Thoracic aorta (tissue), 2 donors: ENCODE data around the gene NR1I3. TPM values are rescaled to one million over a fixed set of nuclear protein-coding genes. Genes with fewer than 3 reads are reported as not detected.
A peak's percentile ranks its signal among the peaks of the same experiment; 100 is the strongest.
"Not testable (repeated sequence)": the region's sequence is repeated elsewhere in the genome, so short reads cannot be mapped to it uniquely, and the experiment has no call there.

Experiments
- ATAC-seq: fragments of 150-250 bp; one replicate; pipeline ENCODE4 v1.8.0; 2017; ENCODE audit warnings: low read depth; ENCODE audit not compliant: insufficient number of reproducible peaks, low FRiP score
- DNase-seq: peaks from one replicate; pipeline ENCODE4 v3.0.0-alpha.2; 2020; ENCODE audit warnings: low spot score
- H3K27ac ChIP-seq, 2 donors: fragments of 200-600 bp; sonication (generic); 1 replicate in 1 of 2; 2 replicates in 1 of 2; pipeline ENCODE4 v1.5.1; 2016; ENCODE audit warnings: mild to moderate bottlenecking in 2 of 2, moderate library complexity in 2 of 2
- H3K27me3 ChIP-seq: fragments of 200-600 bp; sonication (generic); replicated peaks from 2 replicates; pipeline ENCODE4 v1.6.0; 2016; ENCODE audit warnings: mild to moderate bottlenecking; ENCODE audit not compliant: insufficient read depth
- H3K36me3 ChIP-seq: fragments of 200-600 bp; sonication (generic); one replicate; pipeline ENCODE4 v1.5.1; 2016
- H3K4me1 ChIP-seq, 2 donors: fragments of 200-600 bp; sonication (generic); 1 replicate in 1 of 2; 2 replicates in 1 of 2; pipeline versions ENCODE4 v1.5.1 to v1.6.0; 2016; ENCODE audit warnings: low read depth in 2 of 2, mild to moderate bottlenecking in 1 of 2; ENCODE audit not compliant: control insufficient read depth in 1 of 2
- H3K4me3 ChIP-seq: fragments of 200-600 bp; sonication (generic); 2 replicates; pipeline ENCODE4 v1.5.1; 2016; ENCODE audit warnings: mild to moderate bottlenecking
- H3K9me3 ChIP-seq: fragments of 200-600 bp; sonication (generic); 2 replicates; pipeline ENCODE4 v1.5.1; 2016
- CTCF ChIP-seq: fragments of 200-600 bp; sonication (generic); IDR thresholded peaks from one replicate; pipeline ENCODE4 v1.5.1; 2019; ENCODE audit warnings: antibody characterized with exemption
- total RNA-seq, 2 donors: library from RNA; depleted of rRNA; stranded (reverse); fragments of >200 nt; gene quantifications; one replicate each; pipeline versions ENCODE4 v1.1.0 to v1.2.3, GENCODE V29; 2016

The NR1I3 gene
- total RNA-seq, 2 donors from 2014 or later: not detected

GRCh38 chr1:161258439-161259344 lies 20.7 kb upstream of the NR1I3 start, which contains the start of gene PCP4L1:
TSS of gene PCP4L1 (plus strand) at chr1:161258745. CDS start at chr1:161258975, 230 bp downstream.
- TF ChIP-seq CTCF: no peak
- no peaks in the 10 kb centered on the region for H3K36me3 ChIP-seq
- H3K4me3 ChIP-seq: peak within 1 kb of the TSS; percentile 63
- peaks cover 9% of the 10 kb centered on the region for H3K27me3 ChIP-seq
- H3K9me3 ChIP-seq: peaks cover 13% of the 10 kb centered on the region
- H3K27ac ChIP-seq: no peak within 1 kb of the TSS
- peaks cover 0 to 12% of the 10 kb centered on the region in 2 donors for H3K4me1 ChIP-seq
- DNase-seq (no peak), ATAC-seq (no peak)

GRCh38 chr1:161257109-161257508 lies 19.1 kb upstream of the NR1I3 start:
- DNase-seq, H3K36me3 ChIP-seq, H3K4me3 ChIP-seq, H3K27ac ChIP-seq, ATAC-seq, H3K27me3 ChIP-seq: not testable (repeated sequence)
- H3K4me1 ChIP-seq: peaks cover 0 to 12% of the 10 kb centered on the region in 2 donors
- H3K9me3 ChIP-seq: peaks cover 13% of the 10 kb centered on the region

GRCh38 chr1:161255955-161256520 lies 18.0 kb upstream of the NR1I3 start:
- H3K36me3 ChIP-seq, ATAC-seq, DNase-seq, H3K27ac ChIP-seq, H3K4me3 ChIP-seq, H3K27me3 ChIP-seq: not testable (repeated sequence)
- Histone ChIP-seq H3K9me3 (peaks cover 13% of the 10 kb centered on the region), H3K4me1 (peaks cover 0 to 12% of the 10 kb centered on the region in 2 donors)

GRCh38 chr1:161255302-161255701 lies 17.3 kb upstream of the NR1I3 start:
- DNase-seq, H3K27me3 ChIP-seq, H3K4me3 ChIP-seq, ATAC-seq, H3K36me3 ChIP-seq, H3K27ac ChIP-seq: not testable (repeated sequence)
- H3K9me3 ChIP-seq: peaks cover 13% of the 10 kb centered on the region
- H3K4me1 ChIP-seq: peaks cover 0 to 12% of the 10 kb centered on the region in 2 donors

GRCh38 chr1:161251579-161251978 lies 13.6 kb upstream of the NR1I3 start:
- no peak for TF ChIP-seq CTCF
- DNase-seq: no peak
- Histone ChIP-seq H3K36me3 (no peaks in the 10 kb centered on the region), H3K4me1 (no peaks in the 10 kb centered on the region), H3K27ac (no peak overlapping the region), H3K4me3 (no peak overlapping the region), H3K9me3 (peaks cover 2% of the 10 kb centered on the region), H3K27me3 (no peaks in the 10 kb centered on the region)
- no peak for ATAC-seq

- TF ChIP-seq CTCF: no peak
- Histone ChIP-seq H3K36me3 (no peaks in the 10 kb centered on the region), H3K27me3 (no peaks in the 10 kb centered on the region), H3K4me3 (no peak overlapping the region), H3K27ac (no peak overlapping the region), H3K4me1 (no peaks in the 10 kb centered on the region), H3K9me3 (no peaks in the 10 kb centered on the region)
- ATAC-seq: no peak
- DNase-seq: no peak
Measured at GRCh38 chr1:161250829-161251228, 12.8 kb upstream of the NR1I3 start.

- not testable (repeated sequence) for DNase-seq, H3K4me1 ChIP-seq, H3K36me3 ChIP-seq, H3K27ac ChIP-seq, H3K9me3 ChIP-seq, H3K27me3 ChIP-seq, H3K4me3 ChIP-seq, ATAC-seq
Measured at GRCh38 chr1:161250100-161250499, 12.1 kb upstream of the NR1I3 start.
